GM08714 (cell line): ENCODE data around the gene PRKG2.

Experiments
- H3K4me3 ChIP-seq: fragments of 200-500 bp; sonication (Bioruptor generic); 2 replicates; pipeline ENCODE4 v1.5.1; 2014; ENCODE audit warnings: mild to moderate bottlenecking, low read length, inconsistent platforms
- ZNF274 ChIP-seq: IDR thresholded peaks from 2 replicates; pipeline ENCODE4 v1.6.1; 2012; ENCODE audit warnings: mild to moderate bottlenecking, low read depth, low read length

Gene PRKG2, protein sequence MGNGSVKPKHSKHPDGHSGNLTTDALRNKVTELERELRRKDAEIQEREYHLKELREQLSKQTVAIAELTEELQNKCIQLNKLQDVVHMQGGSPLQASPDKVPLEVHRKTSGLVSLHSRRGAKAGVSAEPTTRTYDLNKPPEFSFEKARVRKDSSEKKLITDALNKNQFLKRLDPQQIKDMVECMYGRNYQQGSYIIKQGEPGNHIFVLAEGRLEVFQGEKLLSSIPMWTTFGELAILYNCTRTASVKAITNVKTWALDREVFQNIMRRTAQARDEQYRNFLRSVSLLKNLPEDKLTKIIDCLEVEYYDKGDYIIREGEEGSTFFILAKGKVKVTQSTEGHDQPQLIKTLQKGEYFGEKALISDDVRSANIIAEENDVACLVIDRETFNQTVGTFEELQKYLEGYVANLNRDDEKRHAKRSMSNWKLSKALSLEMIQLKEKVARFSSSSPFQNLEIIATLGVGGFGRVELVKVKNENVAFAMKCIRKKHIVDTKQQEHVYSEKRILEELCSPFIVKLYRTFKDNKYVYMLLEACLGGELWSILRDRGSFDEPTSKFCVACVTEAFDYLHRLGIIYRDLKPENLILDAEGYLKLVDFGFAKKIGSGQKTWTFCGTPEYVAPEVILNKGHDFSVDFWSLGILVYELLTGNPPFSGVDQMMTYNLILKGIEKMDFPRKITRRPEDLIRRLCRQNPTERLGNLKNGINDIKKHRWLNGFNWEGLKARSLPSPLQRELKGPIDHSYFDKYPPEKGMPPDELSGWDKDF

DNA sequence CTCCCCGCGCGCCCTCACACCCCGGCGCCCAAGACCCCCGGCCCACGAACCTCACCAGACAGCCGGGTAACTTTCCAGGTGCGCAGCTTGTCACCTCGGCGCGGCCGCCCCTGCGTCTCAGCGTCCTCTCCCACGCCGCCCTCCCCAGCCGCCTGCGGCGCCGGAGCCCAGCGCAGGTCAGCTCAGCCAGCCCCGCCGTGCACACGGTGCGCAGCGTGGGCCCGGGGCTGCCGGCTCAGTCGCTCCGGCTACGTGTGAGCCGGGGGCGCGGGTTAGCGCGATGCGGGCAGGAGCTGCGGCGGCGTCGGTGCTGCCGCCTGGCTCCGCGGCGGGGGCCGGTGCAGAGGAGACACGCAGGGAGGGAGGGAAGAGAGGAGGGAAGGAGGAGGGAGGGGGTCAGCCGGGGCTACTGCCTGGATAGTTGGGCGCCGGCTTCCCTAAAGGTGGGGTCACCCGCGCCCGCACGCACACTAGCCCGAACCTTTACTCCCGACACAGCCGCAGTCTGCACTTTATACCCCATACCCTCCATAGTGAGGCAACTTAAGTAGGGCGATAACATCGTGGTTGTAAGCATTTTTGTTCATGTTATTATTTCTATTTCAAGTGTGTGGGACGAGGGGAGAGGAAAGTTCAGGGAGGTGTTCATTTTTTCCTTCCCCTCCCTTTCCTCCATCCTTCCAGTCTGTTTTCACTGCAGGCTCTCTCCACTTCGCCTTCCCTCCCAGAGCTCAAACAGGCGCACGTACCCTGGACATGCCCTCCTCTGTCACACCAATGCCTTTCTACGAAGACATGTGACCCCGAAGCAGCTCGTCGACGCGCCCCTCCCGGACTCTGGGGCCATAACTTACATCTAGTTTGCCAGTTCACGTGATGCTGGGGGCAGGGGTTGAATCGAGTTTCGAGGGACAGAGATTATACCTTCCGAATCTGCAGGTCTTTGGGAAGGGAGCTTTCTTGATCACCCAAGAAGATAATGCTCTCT, at the start of gene PRKG2:
Gene PRKG2, minus strand, starts transcription at position 342 of the 988 bp plus-strand sequence. CDS start 10,175 bp downstream, outside the sequence.
- no peak within 1 kb of the TSS for H3K4me3 ChIP-seq
- TF ChIP-seq ZNF274, result no peak

DNA sequence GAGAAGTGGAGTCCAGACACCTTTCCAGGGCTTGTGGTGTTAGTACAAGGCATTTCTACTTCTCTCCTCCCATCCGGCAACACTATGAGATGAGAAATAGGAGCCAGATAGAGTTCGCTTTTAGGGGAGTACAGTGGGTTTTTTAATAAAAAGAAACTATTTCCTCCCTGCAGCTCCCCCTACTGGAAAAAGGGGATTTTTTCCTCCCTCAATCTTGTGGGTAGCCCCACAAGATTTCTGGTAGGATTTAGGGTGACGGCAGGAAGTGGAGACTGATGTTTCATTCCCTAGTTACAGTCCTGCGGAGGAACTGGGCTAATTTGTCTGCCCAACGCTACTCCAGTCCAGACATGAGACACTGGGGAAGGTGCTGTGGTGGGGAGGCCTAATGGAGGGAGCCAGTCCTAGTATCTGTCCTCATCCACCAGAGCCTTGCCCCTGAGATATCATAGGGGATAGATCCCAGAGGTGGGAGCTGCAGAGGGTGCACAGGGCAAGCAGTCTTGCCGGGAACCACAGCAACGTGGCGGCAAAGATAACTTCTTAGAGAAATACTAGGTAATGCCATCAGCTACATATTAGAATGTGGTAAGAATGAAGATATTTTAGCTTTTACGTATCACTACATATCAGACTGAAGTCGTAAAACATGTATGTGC, 45.5 kb upstream of the PRKG2 start:
- H3K4me3 ChIP-seq, result no peak overlapping the region
- no peak for TF ChIP-seq ZNF274

DNA sequence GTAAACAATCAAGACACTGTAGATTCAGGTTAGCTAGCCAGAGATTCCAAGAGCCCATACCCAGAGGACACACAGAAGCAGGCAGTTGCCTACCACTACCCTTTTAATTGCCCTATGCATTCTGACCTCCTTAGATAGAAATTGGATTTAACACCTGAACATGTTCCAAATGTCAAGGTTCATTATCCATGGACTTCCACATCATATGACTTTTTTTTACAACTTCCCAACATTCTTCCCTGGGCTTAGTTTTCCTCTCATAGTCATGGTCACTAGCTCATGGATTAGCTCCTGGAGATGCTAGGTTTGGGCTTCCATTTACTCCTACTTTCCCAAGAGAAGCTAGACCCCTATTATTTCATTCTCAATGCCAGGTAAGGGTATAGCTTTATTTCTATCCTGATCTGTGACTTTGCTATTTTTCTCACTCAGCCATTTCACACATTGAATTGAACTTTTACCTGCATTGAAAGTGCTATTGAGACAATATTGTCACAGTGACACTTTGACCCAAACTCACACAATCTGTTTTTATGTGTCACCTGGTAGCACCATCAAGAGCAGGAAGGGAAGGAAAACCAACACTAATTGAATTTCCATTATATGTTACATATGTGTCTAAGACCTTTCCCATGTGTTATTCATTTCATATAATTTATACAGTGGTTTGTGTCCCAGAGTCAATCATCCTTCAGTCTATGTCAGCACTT, 44.0 kb upstream of the PRKG2 start:
- TF ChIP-seq ZNF274, result no peak
- H3K4me3 ChIP-seq, result no peak overlapping the region

DNA sequence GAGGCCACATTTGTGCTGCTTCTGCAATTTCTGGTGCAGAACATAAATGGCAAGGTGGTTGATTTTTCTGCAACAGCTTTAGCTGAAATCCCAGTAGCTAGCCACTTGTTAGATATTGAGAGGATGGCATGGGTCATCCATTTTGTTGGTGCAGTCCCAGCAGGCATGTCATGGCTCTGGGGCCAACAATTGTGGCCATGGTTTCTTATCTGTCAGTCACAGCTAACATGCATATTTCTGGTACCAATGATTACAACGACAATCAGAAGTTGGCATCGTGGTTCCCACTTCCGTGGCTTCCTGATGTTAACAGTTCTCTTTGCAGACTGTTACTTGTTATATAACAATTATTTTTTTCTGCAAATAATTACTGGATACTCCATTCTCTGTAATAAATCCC, 42.8 kb upstream of the PRKG2 start:
- no peak overlapping the region for H3K4me3 ChIP-seq
- no peak for TF ChIP-seq ZNF274

DNA sequence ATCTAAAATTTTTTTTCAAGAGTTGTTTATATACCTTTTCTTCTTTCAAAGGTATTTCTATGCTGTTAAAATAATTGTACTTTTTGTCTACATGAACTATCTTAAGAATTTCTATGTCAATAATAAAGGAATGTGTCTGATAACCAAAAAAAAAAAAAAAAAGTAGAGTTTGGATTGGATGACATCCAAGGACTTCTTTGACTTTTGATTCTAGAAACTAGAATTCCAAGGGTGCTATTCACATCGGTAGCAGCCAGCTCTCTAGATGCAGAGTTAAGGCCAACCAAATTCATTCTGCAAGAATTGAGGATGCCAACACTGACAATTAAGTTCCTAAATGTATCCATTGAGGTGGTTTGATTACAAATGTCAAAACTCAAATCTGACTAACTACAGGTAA, 42.0 kb upstream of the PRKG2 start:
- H3K4me3 ChIP-seq, result no peak overlapping the region
- no peak for TF ChIP-seq ZNF274

DNA sequence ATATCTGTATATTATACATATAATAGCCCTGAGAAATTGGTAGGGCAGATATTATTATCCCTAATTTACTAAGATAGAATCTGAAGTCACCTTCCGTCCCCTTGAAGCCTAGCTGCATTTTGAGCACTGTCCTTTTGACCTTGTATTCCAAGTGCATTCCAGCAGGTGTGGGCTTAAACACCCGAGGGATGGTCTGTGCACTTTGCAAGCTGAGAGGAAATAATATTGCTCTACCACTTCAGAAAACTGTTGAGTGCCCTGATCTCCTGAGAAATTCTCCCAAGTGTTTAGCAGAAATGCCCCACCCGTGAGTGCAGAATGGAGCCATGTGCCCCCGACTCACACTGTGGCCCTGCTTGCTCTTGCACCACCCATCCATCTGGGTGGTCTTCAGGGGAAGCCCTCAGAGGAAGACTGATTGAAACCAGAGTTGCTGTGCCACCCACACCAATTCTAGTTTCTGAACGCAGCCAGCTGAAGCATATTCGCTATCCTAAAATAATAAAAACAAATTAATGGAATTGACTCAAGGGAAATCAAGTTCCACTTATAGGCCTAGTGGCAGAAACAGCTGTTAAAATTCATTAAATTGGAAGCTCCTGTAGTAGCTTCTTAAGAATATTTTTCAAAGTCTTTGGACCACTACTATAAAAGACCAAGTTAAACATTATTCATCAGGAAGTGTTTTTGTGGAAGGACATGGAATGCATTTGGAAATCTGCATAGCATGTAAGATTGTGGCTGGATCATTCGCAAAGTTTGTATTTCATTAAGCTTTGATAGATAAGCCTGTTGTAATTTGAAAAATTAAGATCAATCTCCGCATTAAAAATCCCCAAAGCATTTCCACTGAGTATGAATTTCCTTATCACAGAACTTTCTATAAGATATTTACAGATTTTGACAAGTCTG, 41.3 kb upstream of the PRKG2 start:
- TF ChIP-seq ZNF274, result no peak
- no peak overlapping the region for H3K4me3 ChIP-seq

DNA sequence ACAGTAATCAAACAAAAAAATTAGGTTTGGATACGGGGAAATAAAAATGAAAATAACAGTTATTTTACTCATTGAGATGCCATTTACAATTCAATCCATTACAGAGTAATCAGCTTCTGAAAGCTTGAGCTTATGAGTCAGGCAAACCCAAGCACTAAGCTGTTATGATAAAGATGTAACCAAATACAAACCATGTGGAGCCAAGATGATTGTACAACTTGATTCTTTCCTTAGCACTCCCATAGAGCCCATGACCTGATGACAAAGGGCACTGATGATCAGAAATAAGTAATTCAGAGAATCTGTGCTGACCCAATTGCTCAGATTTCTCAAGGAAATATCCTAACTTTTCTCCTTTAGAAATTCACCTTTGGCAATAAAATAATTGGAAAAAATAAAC, 40.5 kb upstream of the PRKG2 start:
- no peak overlapping the region for H3K4me3 ChIP-seq
- TF ChIP-seq ZNF274, result no peak

DNA sequence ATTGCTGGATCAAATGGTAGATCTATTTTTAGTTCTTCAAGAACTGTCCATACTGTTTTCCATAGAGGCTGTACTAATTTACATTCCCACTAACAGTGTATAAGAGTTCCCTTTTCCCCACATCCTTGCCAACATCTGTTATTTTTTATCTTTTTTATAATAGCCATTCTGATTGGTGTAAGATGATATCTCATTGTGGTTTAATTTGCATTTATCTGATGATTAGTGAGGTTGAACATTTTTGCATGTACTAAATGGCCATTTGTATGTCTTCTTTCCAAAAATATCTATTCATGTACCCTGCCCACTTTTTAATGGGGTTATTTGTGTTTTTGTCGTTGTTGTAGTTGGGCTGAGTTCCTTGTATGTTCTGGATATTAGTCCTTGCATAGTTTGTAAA, 35.4 kb upstream of the PRKG2 start:
- no peak overlapping the region for H3K4me3 ChIP-seq
- TF ChIP-seq ZNF274, result no peak

DNA sequence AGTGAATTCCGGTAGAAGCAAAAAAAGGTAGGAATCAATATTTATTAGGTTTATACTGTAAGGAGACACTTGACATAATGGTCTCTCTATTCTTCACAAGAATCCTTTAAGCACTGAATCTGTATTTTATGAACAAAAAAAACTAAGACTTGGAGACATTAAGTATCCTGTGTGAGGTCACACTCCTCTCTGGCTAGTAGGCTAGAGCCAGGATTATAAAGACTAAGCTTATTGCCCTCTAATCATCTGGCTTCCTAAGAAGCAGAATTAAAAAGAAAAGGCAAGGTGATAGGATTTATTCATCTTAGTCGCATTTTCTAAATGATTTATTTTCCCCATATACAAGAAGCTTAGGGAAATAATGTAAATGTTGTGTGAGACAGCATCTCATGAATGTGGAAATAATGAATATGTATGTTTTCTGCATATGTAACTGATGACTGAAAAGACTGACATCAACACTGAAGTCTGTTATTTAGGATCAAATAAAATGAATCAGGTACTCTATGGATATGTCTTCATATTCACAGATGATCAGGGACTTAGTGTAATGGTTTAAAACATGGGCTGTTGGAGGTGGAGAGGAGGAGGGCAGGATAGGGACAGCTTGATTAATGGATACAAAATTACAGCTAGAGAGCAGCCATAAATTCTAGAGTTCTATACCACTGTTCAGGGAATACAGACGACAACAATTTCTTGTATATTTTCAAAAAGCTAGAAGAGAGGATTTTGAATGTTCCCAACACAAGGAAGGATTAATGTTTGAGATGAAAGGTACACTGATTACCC, 30.4 kb upstream of the PRKG2 start:
- H3K4me3 ChIP-seq, result no peak overlapping the region
- no peak for TF ChIP-seq ZNF274

DNA sequence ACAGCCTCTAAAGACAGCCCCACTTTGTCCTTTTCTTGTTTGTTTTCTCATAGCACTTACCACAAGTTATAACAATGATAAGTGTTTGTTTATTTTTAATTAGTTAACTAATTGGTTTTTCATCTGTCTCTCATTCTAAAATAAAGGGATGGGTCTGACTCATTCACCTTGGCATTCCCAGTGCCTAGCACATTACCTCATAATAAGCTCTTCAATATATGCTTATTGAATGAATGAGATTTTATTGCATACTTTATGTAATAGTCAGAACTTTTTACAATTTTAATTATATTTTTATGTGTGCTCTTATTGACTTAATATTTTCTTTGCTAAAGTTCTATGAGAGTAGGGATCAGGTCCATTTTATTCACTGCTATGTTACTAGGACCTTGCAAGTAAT, 22.8 kb upstream of the PRKG2 start:
- TF ChIP-seq ZNF274, result no peak
- no peak overlapping the region for H3K4me3 ChIP-seq

DNA sequence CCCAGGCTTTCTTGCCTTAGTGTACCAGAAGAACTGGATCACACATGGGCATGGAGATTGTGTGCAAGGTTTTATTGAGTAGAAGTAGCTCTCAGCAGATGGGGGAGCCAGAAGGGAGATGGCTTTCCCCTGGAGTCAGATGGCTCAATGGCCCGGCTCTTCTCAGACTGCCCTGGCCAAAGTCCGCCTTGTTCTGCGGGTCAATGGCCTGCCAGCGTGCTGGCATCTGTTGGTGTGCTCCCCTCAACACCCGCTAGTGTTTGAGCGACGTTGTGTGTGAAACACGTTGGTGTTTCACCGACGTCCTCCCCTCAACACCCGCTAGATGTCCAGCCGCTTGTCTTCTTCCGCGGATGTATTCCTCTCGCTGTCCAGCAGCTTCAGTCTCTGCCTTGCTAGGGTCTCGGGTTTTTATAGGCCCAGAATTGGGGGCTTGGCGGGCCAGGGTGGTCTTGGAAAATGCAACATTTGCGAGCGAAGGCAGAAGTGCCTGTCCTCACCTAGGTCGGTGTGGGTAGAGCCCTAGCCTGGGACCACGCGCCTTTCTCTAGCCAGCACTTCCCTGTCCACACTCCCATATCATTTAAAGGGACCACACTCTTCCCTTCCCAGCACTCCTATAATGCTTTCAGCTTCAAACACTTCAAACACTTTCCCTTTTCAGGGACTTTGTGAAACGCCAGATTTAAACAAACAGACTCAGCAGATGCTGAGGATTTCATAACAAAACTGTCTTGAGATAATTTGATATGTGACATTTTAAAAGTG, 21.1 kb upstream of the PRKG2 start:
- no peak for TF ChIP-seq ZNF274
- H3K4me3 ChIP-seq, result no peak overlapping the region

DNA sequence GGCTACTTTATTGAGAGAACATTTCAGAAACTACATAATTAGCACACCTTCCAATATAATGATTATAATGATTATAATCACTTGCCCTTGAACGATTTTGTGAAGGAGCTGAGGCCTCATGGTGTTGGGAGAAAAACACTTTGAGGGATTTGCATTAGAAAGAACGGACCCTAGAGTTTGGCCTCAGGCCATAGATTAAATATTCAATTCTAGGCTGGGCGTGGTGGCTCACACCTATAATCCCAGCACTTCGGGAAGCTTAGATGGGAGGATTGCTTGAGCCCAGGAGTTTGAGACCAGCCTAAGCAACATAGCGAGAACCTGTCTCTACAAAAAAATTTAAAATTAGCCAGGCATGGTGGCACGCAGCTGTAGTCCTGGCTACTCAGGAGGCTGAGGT, 12.9 kb upstream of the PRKG2 start:
- H3K4me3 ChIP-seq, result no peak overlapping the region
- TF ChIP-seq ZNF274, result no peak
